EH (cell line): ENCODE results near the gene TPRN.

ENCODE experiments used
- DNase-seq: peaks from one replicate; pipeline ENCODE4 v3.0.0-alpha.2; 2015; ENCODE audit warnings: low read depth

The TPRN gene

DNA sequence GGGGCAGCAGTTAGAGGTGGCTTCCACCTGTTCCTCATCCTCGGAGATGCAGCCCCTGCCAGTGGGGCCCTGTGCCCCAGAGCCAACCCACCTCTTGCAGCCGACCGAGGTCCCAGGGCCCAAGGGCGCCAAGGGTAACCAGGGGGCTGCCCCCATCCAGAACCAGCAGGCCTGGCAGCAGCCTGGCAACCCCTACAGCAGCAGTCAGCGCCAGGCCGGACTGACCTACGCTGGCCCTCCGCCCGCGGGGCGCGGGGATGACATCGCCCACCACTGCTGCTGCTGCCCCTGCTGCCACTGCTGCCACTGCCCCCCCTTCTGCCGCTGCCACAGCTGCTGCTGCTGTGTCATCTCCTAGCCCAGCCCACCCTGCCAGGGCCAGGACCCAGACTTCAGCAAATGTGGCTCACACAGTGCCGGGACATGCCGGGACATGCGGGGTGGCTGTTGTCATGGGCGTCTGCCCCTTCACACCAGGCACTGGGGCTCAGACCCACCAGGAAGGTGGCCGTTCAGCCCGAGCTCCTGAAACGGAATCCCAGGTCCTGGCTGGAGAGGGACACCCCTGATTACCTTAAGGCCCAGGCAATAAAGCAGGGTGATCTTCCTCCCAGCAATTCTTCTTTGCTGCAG, 25.3 kb upstream of the TPRN start:
- DNase-seq, result no peak

DNA sequence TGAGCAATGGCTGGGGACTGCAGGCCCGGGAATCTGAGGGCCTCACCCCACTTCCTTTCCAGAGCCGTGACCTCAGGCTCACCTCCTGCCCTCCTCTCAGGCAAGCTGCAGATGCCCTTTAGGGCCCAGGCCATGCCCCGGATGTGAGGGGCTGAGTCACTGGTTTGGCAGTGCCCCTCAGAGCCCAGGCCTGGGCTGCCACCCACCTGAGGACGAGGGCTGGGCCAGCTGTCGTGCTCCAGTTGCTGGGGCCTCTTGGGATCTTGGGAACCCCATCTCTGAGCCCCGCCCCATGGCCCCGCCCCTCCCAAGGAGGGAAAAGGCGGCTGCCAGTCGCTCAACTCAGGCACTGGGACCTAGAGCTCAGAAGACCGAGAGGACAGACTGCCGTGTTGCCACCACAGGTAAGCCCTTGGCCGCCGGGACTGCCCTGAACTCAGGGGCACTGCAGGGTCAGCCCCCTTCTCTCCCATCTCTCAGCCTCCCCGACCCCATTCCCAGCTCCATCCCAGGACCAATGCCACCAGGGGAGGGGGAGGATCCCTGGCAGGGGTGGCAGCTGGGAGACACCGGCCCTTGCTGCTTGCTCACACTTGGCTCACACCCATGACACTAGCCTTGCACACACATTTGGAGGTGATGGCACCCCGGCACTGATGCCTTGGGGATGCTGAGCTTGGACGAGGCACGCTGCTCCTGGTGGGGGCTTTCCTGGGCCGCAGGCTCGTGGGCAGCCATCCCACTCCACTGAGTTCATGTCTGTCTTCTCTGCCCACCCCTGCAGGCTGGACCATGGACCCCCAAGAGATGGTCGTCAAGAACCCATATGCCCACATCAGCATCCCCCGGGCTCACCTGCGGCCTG, 24.5 kb upstream of the TPRN start, which contains the start of gene CYSRT1:
Gene CYSRT1 (plus strand): TSS at position 345 of the 865 bp plus-strand sequence. CDS start 448 bp downstream, at position 793.
- DNase-seq, result no peak

DNA sequence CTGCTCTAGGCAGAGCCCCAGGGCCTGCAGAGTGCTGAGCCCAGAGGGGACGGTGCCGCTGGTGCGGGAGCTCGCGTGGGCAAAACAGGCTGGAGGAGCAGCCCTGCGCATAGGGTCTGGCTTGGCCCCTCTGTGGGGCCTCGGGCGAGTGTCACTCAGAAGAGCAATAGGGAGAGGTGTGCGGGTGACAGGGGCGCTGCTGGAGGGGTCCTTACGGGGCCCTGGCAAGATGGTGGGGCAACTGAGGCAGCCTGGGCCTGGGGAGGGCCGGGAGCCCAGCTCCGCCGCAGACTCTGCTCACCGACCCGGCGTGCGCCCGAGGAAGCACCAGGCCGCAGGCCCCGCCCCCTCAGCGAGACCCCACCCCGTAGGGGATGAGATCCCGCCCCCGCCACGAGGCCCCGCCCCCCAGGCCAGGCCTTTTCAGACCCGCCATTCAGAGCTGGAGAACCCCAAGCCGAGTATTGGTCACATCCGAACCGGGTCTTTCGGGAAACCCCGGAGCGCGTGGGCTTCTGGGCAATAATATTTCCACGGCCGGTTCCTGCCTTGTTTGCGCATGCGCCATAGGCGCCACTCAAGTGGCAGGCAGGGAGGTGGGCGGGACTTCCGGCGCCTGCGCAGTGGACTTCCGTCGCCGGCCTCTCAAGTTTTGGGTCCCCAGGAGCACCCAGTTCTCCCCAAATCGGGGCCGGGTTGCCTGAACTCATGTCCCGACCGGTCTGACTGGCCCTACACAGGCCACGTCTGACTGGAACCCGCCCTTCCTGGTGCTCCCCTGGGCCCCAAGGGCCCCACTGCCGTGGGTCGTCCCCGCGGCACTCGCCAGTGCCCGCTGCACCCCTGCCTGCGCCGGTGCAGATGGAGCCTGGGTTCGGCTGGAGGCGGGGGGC, 22.8 kb upstream of the TPRN start:
- peak; percentile 99 for DNase-seq

DNA sequence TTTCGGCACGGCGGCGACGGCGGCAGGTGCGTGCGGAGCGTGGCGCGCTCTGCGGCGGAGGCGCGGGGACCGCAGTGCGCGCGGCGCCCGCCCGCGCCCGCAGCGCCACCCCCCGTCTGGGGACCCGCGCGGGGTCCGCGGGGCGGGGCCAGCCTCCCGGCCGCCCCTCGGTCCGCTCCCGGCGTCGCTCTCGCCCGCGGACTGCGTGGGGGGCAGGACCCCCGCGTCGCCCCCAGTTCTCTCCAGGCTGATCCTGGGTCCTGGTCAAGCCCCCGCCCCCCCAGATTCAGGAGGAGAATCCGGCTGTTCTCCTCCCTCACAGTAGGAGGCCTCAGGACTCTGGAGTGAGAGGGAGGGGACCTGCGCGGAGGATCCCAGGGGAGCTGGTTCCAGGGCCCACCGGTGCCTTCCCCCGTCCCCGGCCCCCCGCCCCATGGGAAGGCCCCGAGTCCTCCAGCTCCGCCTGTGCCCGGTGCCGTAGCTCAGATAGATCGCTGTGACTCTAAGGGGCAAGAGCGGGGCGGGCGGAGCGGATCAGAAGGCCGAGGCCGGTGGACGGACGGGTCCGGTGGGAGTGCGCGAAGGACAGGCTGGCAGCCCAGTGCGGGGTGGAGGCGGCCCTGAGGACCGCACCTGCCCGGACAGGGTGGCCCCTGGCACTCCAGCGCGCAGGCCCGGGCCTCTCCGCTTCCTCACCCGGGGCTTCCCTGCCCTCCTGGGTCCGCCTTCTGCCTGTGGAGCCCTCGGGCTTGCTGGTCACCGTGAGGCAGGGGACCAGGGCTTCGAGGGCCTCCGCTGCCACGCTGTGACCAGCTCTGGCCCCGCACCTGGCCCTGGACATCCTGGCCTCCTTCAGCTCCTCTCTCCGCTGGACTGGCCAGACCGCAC, 21.9 kb upstream of the TPRN start, which contains the start of gene RNF208:
Gene RNF208 (minus strand): TSS at position 51 of the 888 bp plus-strand sequence. CDS start 1,028 bp downstream, outside the sequence.
- peak; percentile 26 for DNase-seq

DNA sequence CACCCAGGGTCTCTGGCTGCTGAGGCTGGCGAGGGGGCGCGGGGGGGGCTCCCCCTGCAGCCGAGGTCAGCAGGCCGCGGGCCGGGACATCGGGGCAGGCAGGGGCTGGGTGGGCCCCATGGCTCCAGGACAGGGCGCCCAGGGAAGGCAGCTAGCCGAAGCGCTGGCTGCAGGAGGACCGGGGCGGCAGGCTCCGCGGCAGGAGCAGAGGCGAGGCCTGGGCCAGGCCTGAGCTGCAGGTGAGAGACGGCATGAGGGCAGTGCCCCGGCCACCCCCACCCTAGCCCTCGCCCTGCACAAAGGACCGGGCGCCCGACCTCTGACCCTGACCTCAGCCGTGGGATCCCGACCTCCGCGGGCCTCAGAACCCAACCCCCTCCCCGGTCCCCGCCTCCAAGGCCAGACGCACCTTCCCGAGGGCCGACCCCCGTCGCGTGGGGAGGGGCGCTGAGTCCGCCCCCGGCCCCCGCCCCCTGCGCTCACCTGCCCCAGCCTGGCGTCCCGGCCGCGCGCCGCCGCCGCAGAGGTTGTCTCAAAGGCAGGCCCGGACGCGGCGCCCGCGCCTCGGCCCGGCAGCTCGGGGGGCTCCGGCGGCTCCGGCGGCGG, 21.1 kb upstream of the TPRN start:
- DNase-seq, result no peak

DNA sequence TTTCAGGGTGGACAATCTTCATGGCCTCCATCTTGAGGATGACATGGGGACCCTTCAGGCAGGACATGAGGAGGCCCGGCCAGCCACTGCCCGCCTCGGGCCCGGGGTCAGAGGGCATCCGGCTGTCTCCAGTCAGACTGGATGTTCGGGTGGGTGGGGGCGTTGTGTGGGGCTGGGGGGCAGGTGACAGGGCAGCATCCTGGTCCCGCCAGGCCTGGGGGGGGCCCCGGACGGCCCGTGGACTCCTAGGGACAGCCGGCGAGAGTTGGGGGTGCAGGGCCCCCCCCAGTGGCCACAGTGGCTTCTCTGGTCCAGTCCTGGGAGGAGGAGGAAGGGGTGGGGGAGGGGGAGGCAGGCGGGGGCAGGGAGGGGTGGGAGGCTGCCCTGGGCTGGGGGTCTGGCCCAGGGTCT, 20.6 kb upstream of the TPRN start:
- no peak for DNase-seq

DNA sequence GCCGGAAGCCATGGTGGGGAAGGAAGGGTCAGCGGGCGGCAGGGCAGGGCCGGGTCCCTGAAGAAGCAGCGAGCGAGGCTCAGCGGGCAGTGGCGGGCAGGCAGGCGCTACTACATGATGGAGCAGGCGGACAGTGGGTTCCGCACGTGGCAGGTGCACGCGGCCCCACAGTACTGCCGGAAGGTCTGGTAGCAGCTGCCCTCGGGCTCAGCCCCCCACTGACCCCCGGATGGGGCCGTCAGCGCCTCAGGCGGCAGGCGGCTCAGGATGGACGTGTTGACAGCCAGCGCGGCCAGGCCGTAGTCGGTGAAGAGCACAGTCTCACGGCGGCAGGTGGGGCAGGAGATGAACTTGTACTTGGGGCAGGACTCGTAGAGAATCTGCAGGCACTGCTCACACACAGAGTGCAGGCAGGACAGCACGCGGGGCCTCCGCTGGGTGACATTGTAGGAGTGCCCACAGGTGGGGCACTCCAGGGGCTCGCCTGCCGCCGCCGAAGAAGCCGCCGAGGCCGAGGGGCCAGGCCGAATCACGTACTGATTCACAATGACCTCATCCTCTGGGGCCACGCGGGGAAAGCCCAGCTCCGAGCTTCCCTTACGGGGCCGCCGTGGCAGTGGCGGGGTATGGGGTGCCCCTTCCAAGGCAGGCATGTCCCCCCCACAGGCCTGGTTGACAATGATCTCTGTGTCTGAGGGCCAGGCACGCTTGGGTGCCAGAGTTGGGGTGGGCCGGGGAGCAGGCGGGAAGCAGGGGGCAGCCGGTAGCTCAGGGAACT, 20.0 kb upstream of the TPRN start:
- no peak for DNase-seq

DNA sequence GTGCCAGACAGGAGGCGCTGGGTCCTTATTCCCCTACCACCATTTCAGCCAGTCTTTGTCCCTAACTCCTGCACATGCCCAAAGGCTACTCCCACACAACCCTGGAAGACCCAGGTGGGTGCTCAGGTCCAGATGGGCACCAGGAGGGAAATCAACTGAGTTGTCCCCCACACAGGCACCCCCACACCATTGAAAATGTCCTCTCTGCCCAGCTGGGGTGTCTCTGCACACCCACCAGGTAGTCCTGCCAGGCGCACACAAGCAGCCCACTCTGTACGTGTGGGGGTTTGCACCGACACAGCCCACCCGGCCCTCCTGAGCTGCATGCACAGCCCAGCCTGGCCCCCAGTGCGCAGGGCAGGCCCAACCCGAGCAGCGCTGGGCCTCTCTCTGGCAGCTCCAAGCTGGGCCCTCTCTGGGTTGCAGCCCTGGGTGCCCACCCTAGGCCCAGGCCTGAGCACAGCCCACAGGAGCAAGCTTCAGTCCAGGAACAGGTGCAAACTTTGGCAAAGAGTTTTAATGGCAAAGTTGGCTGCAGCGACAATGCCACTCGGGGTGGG, 19.3 kb upstream of the TPRN start:
- no peak for DNase-seq

DNA sequence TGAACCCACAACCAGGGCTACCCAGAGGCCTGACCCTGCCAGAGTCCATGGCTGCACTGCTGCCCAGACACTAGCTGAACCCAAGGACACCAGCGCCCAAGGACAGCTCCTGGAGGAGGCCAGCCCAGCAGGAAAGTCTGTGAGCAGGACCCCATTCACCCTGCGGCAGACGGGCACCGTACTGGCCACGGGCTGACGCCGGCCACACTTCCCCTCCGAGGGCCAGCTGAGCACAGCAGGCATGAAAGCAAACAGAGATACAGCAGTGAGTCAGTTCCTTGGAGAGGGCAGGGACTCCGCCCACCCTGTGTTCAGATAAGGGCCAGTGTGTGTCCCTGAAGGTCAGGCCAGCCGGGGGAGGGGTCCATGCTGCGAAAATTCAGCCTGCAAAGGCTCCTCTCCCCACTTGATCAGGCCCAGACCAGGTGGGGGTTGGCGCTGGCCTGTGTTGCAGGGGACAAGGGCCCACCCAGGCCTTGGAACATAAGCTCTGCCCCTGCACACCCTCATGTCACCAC, 18.3 kb upstream of the TPRN start:
- peak; percentile 31 for DNase-seq

DNA sequence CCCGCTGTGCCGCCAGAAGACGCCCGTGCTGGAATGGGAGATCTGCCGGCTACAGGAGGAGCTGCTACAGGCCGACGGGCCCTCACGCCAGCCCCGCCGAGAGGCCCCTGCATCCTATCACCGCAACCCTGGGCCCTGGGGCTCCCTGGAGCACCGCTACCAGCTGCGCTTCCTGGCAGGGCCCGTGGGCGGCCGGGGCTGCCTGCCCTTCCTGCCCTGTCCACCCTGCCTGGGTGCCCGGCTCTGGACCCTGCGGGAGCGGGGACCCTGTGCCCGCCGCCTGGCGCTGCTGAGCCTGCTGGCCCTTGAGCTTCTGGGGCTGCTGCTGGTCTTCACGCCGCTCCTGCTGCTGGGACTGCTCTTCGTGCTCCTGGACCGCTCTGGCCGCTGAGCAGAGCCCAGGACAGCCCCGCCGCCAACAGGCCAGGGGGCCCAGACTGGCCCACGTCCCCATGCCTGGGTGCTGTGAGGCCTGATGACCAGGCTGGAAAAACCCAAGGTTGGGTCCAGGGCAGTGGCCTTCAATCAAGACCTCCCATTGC, 17.7 kb upstream of the TPRN start:
- no peak for DNase-seq

DNA sequence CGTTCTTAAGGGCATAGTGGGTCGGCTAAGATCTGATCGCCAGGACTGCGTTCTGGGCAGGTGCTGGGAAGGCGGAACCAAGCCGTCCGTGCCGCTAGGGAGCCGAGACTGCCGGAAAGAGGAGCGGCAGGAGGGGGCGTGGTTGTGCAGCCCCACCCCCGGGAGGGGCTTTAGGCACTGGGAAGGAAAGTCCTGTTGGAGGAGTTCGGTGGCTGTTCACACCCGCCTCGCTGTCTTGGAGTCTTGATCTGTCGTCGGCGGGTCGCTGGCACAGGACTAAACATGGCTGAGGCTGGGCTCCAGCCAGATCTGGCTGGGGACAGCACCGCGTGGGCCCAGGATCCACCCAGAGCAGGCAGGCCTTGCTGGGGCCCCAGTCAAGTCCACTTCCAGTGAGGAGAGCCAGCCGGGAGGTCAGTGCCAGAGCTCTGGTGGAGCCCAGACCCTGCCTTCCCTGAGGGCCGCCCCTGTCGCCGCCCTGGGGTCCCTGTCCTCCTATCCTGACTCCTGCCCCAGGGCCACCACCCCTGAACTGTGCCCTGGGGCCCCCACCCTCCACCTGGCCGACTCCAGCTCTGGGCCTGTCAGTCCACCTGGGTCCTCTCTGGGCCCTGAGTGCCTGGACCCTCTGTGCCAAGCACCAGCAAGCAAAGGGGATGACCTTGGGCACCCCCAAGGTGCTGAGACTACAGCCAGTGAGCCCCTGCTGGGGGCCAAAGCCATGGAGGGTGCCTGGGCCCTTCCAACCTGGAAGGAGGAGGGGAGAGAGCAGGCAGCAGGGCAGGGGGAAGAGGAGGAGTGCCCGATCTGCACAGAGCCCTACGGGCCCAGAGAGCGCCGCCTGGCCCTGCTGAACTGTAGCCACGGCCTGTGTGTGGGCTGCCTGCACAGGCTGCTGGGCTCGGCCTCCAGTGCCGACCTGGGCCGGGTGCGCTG, 17.0 kb upstream of the TPRN start:
- no peak for DNase-seq

DNA sequence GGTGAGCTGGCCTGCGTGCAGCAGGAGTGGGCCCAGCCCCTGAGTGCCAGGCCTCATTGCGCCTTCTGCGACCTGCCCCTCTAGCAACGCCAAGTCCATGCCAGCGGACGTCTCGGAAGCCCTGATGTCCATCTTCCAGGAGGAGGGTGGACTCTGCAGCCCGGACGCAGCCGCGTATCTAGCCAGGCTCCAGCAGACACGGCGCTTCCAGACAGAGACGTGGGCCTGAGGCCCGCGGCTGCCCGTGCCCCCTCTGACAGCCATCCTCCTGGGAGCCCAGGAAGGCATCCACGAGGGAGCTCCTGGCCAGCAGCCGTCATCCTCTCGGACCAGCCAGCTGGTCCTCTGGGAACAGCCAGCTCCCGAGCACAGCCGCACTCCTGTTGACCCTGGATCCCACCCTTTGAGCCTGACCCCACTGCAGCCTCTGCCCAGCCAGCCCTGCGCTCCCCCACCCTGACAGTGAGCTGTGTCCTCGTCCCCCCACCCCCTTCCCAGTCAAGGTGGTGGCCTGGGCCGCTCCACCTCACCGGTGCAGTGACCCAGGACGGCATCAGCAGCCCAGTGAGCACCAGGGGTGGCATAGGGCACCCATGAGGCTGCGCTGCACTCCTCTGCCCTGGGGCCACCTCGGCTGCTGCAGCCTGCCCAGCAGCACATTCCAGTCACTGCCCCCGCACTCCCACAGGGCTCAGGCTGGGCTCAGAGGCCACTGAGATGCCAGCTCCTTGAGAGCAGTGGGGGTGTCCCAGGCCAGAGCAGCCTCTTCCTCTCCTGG, 15.8 kb upstream of the TPRN start:
- no peak for DNase-seq

DNA sequence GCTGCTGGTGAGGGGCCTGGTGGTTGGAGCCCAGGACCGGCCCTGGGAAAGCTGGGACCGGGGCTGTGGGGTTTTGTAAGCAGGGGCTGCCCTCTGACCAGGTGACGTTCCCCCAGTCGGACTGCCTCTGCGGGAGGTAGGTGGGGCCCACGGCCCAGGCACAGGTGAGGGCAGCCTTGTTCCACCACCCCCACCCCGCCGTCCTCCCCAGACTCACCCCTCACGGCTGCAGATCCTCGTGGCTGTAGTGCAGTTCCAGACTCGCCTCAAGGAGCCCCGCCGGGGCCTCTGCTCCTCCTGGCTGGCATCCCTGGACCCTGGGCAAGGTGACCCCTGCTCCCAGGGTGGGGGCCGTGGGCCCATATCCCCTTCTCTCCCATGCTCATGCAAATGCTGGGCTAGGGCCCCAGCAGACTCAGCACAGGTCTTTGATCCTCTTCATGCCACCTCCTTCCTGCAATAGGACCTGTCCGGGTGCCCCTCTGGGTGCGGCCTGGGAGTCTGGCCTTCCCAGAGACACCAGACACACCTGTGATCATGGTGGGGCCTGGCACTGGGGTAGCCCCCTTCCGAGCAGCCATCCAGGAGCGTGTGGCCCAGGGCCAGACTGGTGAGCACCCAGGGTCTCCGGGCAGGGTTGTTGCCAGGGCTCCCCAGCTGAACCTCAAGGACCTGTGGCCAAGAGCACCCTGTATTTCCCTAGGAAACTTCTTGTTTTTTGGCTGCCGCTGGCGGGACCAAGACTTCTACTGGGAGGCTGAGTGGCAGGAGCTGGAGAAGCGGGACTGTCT, 14.8 kb upstream of the TPRN start:
- DNase-seq, result no peak

DNA sequence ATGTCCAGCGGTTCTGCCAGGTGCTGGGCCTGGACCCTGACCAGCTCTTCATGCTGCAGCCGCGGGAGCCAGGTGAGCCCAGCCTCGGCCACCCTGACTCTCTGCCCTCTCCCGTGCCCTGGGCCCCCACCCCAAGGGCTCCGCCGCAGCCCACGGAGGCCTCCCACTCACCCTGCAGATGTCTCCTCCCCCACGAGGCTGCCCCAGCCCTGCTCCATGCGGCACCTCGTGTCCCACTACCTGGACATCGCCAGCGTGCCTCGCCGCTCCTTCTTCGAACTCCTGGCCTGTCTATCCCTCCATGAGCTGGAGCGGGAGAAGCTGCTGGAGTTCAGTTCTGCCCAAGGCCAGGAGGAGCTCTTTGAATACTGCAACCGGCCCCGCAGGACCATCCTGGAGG, 14.1 kb upstream of the TPRN start:
- DNase-seq, result no peak

DNA sequence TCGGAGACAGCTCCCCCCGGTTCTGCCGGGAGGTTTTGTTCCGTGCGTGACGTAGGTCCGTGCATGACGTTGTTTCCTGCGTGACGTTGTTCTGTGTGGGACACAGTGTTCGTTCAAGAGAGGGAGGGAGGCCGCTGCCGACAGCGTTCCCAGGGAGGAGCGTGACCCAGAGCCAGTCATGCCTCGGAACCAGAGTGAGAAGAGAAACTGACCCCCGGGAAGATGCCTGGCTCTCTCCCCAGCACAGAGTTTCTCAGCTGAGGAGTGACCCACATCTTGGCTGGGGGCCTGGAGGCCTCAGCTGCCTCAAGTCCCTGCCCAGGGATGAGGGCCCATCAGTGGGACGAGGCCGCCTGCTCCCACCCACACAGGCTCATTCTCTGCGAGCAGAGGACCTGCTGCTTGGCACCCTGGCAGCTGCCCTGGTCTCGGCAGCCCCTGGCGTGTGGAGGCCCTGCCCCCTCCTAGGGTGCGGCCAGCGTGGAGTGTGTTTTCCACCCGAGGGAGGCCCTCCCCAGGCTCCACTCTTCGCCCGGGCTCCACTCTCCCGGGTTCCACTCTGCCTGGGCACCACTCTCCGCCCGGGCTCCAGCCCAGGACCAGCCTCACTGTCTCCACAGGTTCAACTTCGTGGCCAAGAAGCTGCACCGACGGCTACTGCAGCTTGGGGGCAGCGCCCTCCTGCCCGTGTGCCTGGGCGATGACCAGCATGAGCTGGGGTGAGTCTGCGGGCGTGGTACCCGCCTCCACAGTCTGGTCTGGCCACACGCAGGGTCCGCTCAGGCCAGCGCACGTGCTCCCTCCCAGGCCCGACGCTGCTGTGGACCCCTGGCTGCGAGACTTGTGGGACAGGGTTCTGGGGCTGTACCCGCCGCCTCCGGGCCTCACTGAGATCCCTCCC, 12.9 kb upstream of the TPRN start:
- no peak for DNase-seq
